HepG2 (cell line): Measurements from ENCODE around the gene CAMK1D.

Experiments used
- HNRNPL ChIP-seq: fragments of 200-400 bp; formaldehyde crosslinking; IDR thresholded peaks from 2 replicates; pipeline ENCODE4 v1.6.1; 2017; ENCODE audit warnings: mild to moderate bottlenecking, low read depth, low read length
- MAZ ChIP-seq, 2 experiments: sonication (generic) in 1 of 2; formaldehyde crosslinking in 1 of 2; IDR thresholded peaks; 2 replicates each; pipeline versions ENCODE4 v1.5.0 to v1.6.1; 2012 to 2020; ENCODE audit warnings: low read depth in 2 of 2, mild to moderate bottlenecking in 2 of 2, borderline replicate concordance in 1 of 2, improper control_type of control experiment in 1 of 2, low read length in 1 of 2, missing genetic modification reagents in 1 of 2, moderate library complexity in 1 of 2
- MXI1 ChIP-seq: IDR thresholded peaks from 3 replicates; pipeline ENCODE4 v1.6.1; 2012; ENCODE audit warnings: low read depth, low read length, inconsistent platforms, borderline replicate concordance
- PREB ChIP-seq: sonication (generic); formaldehyde crosslinking; IDR thresholded peaks from 2 replicates; pipeline ENCODE4 v1.4.0; 2020; ENCODE audit warnings: missing genetic modification reagents
- SIN3B ChIP-seq: fragments of 150-350 bp; IDR thresholded peaks from 2 replicates; pipeline ENCODE4 v1.6.1; 2014; ENCODE audit warnings: low read length
- ZNF124 ChIP-seq: sonication (generic); formaldehyde crosslinking; IDR thresholded peaks from 2 replicates; pipeline ENCODE4 v1.4.0; 2020; ENCODE audit warnings: missing genetic modification reagents
- ZNF224 ChIP-seq: sonication (generic); formaldehyde crosslinking; IDR thresholded peaks from 2 replicates; pipeline ENCODE4 v1.5.0; 2020; ENCODE audit warnings: mild to moderate bottlenecking, missing genetic modification reagents

- no peak for TF ChIP-seq ZNF224 (CRISPR knock-in tag)
- TF ChIP-seq SIN3B: no peak
- TF ChIP-seq ZNF124 (CRISPR knock-in tag): no peak
- TF ChIP-seq HNRNPL: no peak
- TF ChIP-seq MXI1: no peak
- no peak for TF ChIP-seq PREB (CRISPR knock-in tag)
- TF ChIP-seq MAZ (IDR thresholded peaks at IDR 0.05; ENCODE audit: borderline replicate concordance, low read depth, low read length): no peak
- TF ChIP-seq MAZ (CRISPR knock-in tag; IDR thresholded peaks at IDR 0.05; ENCODE audit: low read depth): no peak
Observed at GRCh38 chr10:12333380-12334185, 15.8 kb upstream of the CAMK1D start.
